Activated CD4-positive, alpha-beta T cell treated with anti-CD3 and anti-CD28 coated beads, Interleukin-2, amount 50 U/mL, for 48 hours (primary cell): ENCODE results near the gene MBTPS1.
"Not testable (repeated sequence)": the region's sequence is repeated elsewhere in the genome, so short reads cannot be mapped to it uniquely, and the experiment has no call there.

ENCODE experiments used
- DNase-seq, 2 experiments: peaks; one replicate each; pipeline ENCODE4 v3.0.0-alpha.2; 2020

The MBTPS1 gene

DNA sequence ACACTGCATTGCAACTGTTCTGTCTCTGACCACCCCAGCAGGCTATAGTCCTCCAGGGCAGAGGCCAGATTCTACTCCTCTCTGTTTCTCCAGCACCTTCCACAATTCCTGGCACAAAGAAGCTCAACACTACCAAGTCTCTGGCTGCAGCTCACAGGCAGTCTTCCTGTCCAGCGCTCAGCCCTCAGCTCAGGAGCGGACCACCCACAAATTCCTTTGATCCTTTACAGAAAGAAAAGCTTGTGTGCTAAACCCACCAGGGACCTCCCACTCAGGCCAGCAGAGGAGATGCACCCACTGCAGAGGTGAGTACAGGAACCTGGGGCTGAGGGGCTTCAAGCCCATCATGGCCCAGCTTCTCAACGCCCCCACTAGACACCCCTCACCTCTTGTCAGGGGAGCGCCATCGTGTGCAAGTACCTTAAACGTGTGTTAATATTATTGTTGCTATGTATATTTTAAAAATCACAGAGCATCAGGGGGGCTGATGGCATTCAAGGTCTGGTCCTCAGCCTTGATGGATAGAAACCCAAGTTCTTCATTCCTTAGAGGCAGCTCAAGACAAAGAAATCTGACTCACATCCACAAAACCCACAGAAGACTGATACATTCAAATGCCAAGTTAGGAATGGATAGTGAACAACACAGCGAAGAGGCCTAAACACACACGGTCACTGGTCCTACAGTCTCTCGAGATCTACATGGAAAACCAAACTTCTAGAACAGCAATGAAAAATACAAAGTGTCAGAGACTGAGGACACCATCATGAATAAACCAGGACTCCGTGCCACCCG, 19.8 kb upstream of the MBTPS1 start:
- no peak for DNase-seq

DNA sequence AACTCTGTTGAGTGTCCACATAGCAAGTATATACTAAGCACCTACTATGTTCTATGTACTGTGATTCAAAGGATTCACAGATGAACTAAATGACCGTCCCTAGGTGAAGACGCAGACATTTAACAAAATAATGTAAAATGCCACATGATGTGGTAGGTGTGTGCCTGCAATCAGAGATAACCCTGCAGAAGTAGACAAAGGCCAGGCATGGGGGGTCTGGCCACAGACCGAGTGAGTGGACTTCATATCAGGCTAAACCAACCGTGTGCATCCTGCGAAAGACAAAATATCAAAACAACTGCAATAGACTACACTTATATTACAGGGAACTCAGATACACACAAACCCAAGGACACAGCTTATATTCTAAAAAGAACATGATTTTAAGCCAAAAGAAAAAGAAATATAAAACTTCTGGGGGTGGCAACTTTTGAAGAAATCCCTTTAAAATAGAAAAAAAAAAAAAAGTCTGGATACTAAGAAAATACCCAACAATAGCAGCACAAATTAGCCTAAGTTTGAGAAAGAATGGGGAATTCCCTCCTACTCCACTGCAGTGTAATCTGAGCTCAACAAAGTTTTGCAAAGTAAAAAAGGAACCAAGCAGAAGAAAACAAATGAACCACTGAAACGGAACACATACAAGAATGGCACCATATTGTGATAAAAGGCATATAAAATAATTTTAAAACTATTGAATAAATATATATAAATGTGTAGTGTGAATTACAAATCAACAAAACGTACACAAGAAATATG, 16.0 kb upstream of the MBTPS1 start:
- no peak for DNase-seq

DNA sequence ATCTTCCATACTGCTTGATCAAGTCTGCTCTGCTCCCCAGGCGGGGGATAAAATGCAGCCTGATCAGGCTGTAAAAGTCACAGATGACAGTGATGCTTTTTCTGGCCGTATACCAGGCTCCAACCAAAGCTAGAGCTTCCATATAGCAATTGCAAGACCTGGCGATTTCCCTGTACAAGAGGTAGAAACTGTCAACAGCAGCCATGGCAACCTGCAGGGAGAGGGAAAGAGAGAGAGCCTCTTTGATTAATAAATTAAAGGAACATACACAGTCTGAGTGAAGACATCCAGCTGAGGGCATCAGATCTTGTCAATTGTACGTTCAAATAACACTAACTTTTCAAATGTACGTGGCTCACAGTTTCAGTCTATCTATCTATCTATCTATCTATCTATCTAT, 14.4 kb upstream of the MBTPS1 start:
- DNase-seq: no peak

DNA sequence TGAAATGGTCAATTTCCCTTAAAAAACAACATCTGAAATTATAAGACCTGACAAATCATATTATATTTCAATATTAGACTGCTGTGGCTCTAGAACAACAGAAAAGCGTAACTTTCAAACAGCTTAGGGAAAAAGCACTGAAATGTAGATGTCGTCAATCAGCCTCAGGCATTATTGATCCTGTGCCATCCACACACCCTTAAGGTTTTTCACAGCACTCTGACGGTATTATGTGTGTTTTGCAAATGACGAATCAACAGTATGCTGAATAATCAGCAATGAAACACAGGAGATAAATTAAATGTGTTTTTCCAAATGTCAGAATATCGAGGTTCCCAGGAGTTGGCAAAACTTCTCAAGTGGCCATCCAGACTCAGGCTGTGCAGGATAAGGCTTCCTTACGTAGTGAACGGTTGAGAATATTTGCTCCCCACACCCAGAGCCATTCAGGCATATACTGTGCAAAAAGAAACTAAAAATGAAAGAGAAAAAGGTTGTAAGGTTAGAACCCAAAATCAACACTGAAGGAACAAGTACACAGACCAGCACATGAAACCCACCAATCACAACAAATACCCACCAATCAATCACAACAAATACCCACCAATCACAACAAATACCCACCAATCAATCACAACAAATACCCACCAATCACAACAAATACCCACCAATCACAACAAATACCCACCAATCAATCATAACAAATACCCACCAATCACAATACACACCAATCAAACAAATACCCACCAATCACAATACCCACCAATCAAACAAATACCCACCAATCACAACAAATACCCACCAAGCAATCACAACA, 7.7 kb upstream of the MBTPS1 start:
- no peak for DNase-seq

DNA sequence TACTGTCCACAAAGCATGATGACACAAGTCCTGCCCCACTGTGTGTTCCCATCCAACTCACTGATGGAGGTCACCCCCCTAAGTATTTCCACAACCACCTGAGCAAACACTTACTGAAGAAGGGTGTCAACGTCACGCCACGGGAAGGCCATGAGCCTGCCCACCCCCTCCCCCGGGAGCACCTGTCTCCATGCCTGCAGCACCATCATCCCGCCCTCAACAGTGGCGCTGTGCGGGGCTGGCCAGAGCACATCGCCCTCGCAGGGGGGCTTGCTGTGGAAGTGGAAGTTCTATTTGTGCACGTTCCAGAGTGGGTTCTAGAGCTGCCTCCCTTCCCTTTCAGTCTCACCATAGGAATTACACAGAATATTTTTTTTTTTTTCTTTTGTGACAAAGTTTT, 4.3 kb upstream of the MBTPS1 start:
- DNase-seq: no peak

DNA sequence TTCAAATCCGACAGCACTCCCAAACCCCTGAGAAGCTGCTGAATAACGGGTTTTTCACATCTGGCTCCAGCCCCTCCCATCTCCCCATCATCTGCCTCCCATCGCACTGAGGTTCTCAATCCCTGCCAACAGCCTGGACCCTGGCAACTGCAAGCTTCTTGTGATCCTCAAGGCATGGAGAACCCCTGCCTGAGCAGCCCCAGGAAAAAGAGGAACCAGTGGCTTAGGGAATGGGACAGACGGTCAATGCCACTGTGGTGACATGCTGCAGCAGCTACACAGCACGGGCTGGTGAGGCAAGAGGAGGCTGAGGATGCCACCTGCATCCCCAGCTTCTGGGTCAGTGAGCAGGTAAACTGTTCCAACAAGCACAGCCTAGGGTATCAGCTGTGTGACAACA, 3.3 kb upstream of the MBTPS1 start:
- DNase-seq: no peak

DNA sequence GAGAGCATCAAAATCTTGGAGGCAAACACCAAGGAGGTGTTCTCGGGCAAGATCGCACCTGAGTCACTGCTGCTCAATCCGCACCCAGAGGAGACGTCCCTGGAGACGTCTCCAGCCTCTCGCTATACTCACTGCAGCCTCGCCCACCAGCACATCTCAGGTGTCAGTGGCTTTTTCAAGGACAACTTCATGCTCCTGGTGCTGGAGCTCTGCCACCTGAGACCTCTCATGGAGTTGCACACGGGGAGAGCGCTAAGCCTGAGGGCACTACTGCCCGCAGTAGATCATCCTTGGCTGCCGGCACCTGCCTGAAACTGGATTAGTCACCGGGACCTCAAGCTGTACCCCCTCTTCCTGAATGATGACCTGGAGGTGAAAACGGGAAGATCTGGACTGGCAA, 2.6 kb upstream of the MBTPS1 start:
- no peak for DNase-seq

DNA sequence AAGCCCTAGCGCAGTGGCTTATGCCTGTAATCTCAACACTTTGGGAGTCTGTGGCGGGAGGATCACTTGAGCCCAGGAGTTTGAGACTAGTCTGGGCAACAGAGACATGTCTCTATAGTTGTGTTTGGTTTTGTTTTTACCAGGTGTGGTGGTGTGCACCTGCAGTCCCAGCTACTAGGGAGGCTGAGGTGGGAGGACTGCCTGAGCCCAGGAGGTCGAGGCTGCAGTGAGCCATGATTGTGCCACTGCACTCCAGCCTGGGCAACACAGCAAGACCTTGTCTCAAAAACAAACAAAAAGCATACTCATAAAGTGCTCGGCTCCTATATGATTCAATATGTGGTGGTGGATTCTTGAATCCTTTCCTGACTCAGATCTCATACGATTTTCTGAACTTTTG, 1.6 kb upstream of the MBTPS1 start:
- not testable (repeated sequence) for DNase-seq

DNA sequence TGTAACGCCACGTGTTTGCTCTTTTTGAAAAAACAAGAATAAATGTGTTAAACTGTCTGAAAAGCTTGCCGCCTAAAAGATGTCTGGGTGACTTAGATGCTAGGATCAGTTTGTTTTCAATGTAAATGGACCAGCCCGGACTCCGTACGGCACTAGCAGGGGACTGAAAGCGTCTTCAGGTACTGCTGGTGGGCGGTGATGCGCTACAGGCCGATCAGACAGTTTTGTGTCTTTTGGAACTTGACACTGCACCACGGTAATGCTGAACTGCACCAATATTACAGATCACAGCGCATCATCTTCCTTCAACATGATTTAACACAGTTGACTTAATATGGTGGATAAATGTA, 727 bp upstream of the MBTPS1 start:
- peak in 1 of 2 experiments; percentile 55 for DNase-seq

DNA sequence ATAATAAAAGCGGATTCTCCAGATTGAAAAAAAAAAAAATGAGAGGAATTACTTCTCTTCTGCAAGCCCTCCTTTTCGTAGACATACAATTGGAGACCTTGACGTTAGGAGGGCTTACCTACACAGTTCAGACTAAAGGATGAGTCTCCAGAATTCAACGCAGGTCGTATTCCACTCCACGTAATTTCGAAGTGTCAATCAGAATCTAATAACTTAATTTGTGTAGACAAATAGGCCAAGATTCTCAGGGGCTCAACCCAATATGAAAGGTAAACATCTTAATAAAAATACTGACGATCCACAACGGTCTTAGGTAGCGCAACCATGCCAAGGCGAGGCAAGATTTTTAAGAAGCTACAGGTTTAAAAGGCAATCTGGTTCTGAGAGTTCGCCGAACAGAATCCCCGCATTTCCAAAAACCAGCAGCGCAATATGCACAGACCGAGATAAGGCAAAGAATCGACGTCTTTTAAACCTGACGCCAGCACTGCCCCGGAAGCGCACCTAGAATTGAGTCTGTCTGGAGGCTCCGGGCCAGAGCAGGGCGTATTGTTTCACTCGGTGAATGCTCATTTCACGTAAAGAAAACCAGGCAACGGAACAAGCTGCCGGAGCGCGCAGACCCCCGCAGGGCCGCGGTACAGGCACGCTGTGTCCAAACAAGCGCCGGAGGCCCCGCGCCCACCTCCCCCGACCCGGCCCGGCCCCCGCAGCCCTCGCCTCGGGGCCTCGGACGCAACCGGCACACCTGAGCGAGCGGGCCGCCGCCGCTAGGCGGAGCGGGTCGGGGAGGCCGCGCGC, 623 bp downstream of the MBTPS1 start:
- DNase-seq: peak; percentile 55 to 61

DNA sequence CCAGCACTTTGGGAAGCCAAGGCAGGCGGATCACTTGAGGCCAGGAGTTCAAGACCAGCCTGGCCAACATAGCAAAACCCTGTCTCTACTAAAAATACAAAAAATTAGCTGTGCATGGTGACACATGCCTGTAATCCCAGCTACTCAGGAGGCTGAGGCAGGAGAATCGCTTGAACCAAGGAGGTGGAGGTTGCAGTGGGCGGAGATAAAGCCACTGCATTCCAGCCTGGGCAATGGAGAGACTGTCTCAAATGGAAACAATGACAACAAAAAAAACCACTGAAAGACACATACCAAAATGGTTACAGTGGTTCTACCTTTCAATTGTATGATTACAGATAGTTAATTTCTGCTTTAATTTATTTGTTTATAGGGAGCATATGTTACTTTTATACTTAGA, 4.8 kb downstream of the MBTPS1 start:
- peak; percentile 35 to 51 for DNase-seq

DNA sequence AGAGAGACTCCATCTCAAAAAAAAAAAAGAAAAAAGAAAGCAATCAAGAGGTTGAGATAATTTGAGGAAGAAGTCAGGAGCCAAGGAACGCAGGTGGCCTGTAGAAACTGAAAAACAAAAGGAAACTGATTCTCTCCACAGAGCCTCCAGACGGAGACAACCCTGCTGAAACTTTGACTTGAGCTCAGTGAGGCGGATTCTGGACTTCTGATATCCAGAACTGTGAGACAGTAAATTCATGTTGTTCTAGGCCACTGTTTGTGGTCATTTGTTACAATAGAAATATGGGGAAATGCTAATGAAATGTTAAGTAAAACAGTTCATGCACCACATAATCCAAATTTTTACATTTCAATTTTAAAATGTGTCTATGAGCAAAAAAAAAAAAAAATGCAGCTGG, 5.2 kb downstream of the MBTPS1 start:
- DNase-seq: no peak

DNA sequence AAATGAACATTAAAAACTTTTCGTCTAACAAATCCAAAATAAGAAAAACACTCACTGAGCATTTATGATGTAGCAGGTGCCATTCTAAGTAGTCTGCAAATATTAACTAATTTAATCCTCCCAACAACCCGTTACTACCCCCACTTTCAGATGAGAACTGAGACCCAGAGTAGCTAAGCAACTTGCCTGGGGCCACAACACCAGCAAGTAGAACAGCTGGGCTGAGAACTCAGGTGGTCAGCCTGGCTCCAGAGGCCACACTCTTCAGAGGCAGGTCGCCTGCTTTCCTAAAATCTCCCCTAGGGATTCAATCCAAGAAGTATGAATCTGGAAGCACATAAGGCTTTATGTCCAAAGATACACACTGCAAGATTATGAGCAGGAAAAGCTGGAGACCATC, 6.2 kb downstream of the MBTPS1 start:
- DNase-seq: no peak

DNA sequence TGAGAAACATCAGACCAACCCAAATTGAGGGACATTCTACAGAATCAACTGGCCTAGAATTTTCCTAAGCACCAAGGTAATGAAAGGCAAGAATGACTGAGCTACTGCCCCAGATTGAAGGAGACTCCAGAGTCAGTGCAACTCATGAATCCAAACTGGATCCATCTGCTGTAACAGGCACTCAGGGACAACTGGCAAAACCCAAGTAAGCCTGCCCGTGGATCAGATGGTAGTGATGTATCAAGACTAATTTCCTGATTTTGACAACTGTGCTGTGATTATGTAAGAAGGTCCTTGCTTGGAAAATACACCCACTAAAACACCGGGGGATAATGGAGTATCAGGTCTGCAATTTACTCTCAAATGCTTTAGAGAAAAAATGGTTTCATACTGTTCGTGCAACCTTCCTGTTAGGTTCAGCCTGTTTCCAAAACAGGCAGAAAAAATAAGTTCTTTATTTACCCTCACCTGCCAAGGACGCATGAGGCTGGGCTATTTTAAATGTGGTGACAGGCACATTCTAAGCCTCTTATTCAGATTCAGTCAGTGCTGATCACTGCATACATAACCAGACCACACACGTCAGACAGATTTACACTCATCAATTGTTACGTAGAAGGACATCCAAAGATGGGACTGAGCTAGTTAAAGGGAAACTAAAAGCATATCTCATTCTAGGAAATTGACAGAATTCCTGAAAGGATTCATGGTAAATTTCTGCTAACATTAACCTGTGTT, 7.0 kb downstream of the MBTPS1 start:
- no peak for DNase-seq

DNA sequence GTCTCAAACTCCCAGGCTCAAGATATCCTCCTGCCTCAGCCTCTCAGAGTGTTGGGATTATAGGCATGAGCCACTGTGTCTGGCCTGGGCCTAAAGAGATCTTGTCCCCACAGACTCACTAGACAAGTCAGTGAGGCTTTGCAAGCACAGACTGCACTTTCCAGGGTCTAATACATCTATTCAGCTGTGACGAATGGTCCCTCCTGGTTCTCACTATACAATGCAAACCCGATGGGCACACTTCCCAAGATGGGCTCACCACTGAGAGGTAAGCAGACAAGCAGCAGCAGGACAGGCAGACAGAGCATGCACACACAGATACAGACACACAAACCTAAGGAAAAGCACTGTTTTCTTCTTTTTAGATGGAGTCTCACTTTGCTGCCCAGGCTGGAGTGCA, 8.8 kb downstream of the MBTPS1 start:
- DNase-seq: no peak

DNA sequence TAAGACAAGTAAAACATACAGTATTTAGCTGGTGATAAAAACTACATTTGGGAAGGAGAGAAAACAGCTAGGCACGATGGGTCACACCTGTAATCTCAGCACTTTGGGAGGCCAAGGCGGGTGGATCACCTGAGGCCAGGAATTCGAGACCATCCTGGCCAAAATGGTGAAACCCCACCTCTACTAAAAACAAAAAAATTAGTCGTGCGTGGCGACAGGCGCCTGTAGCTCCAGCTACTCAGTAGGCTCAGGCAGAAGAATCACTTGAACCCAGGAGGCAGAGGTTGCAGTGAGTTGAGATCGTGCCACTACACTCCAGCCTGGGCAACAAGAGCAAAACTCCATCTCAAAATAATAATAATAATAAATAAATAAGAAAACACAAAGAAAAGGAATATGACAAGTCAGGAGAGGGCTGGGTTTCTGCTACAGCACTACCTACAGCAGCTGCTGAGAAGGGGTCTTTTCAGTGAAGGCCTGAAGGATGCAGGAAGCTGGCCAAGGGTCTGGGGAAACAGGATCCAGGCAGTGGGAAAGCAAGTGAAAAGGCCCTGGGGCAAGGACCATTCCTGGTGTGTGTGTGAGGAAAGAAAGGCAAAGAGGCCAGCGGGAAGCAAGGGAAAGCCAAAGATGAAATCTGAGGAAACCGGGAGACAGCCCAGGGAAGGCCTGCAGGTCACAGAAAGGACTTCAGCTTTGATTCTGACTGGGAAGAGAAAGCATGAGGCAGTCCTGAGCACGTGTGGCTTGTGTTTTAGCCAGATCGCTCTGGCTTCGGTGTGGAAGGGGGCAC, 10.6 kb downstream of the MBTPS1 start:
- DNase-seq: no peak

DNA sequence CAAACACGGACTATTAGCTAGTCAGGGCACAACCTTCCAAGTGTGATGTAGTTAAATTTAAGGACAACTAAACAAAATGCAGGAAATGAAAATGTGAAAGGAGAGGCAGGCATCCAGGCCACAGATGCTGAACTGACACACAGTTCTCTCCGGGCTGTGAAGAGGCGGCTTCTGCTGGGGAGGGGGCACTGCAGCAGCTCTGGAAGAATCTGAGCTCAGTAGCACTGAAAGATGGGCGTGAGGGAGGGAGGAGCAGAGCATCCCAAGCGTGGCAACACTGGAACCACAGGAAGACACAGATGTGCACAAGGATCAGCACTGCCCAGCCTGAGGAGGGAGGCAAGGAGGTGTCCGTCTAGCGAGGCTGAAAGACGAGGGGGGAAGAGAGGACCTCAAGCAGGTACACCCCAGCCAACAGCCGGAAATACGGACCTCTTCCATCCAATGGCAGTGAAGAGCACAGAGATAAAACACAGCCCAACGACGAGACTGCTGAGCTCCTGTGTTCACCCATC, 11.4 kb downstream of the MBTPS1 start:
- DNase-seq: no peak

DNA sequence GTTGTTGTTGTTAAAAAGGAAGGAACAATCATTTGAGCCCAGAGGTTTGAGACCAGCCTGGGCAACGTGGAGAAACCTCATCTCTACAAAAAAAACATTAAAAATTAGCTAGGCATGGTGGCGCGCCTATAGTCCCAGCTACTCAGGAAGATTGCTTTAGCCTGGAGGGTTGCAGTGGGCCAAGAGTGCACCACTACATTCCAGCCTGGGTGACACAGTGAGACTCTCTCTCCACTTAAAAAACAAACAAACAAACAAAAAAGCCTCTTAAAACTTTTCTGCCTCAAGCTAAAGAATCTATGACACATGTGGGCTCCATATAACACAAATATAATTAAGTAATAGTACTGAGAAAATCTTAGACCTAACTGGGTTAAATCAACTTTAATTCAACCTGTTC, 12.5 kb downstream of the MBTPS1 start:
- DNase-seq: no peak

DNA sequence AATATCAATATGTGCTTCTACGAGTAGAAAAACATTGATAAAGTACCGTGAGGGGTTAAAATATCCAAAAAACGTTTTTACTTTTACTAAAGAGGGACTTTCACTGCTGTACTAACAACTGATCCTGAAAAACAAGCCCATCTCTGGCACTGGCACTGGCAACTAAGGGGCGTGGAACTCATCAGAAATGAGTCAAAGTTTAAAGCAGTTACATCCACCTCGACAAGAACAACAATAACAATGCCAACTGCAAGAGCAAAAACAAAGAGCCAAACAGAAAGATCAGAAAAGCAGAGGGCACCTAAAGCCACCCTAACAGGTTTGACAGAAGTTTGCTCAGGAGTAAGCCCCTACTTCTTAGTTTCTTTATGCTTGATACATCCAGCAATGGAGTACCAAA, 13.1 kb downstream of the MBTPS1 start:
- DNase-seq: no peak

DNA sequence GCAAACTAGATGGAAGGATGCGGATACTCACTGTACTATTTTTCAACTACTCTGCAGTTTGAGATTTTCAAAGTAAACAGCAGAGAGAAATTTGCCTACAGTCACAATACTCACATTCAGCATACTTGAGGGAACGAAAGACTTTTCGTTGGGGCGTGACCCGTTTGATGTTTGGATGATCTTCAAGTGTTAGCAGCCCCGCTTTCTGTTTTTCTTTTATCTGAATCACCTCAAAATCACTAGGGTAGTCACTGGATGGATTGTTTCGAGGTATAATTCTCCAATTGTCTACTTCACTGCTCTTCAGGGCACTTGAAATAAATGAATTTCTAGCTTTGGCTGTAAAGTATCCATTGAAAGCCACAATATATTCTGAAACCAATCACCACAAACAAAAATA, 17.8 kb downstream of the MBTPS1 start:
- no peak for DNase-seq

DNA sequence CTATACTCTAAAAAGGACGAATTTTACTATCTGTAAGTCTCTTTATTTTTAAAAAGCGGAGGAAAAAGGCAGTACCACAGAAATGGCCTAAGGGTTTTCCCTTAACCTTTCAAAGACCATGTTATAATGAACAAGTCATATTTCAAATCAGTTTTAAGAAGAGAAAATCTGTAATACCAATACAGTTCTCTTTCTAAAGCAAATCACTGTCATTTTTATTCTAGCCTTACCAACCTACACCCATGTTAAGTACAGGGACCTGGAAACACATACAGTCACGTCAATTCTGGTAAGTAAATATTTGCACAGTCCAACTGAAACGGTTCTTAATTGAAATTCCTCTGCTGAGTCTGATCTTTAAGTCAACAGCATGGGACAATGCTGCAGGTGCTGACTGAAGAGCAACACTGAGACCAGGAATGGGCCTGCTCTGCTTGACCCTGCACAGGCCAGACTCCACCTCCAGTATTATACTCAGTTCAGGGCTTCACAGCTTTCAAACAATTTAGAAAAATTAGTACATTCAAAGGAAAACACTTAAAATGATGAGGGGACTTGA, 20.2 kb downstream of the MBTPS1 start:
- no peak for DNase-seq
